Activated T-cell treated with anti-CD3 and anti-CD28 coated beads for 4 hours (primary cell): ENCODE measurements around the gene CCDC80.
"Not testable (repeated sequence)": the region's sequence is repeated elsewhere in the genome, so short reads cannot be mapped to it uniquely, and the experiment has no call there.

Source experiments
- DNase-seq: peaks from one replicate; pipeline ENCODE4 v3.0.0-alpha.2; 2020

Gene CCDC80

GRCh38 chr3:112640930-112641801 is at the start of gene CCDC80:
Gene CCDC80, minus strand, starts transcription at chr3:112641143. Its CDS starts 1,238 bp downstream, at chr3:112639905.
- no peak for DNase-seq

- no peak for DNase-seq
These were observed 49.0 kb upstream of the CCDC80 start for GRCh38 chr3:112689989-112690388.

- no peak for DNase-seq
These were observed 48.4 kb upstream of the CCDC80 start for GRCh38 chr3:112689385-112689784.

GRCh38 chr3:112688819-112689218 is 47.9 kb upstream of the CCDC80 start:
- DNase-seq, result no peak

- no peak for DNase-seq
These were observed 47.3 kb upstream of the CCDC80 start for GRCh38 chr3:112688085-112688769.

- DNase-seq, result no peak
These were observed 46.7 kb upstream of the CCDC80 start for GRCh38 chr3:112687616-112688015.

- no peak for DNase-seq
These were observed 46.3 kb upstream of the CCDC80 start for GRCh38 chr3:112687211-112687610.

GRCh38 chr3:112685956-112686799 is 45.2 kb upstream of the CCDC80 start:
- DNase-seq, result no peak

- no peak for DNase-seq
These were observed 44.5 kb upstream of the CCDC80 start for GRCh38 chr3:112685420-112685819.

GRCh38 chr3:112682361-112682760 is 41.4 kb upstream of the CCDC80 start:
- DNase-seq, result no peak

- no peak for DNase-seq
These were observed 40.9 kb upstream of the CCDC80 start for GRCh38 chr3:112681822-112682325.

- peak; percentile 72 for DNase-seq
These were observed 35.8 kb upstream of the CCDC80 start for GRCh38 chr3:112676659-112677234.

- DNase-seq, result no peak
These were observed 35.1 kb upstream of the CCDC80 start for GRCh38 chr3:112675943-112676535.

GRCh38 chr3:112675349-112675748 is 34.4 kb upstream of the CCDC80 start:
- DNase-seq, result no peak

- no peak for DNase-seq
These were observed 32.0 kb upstream of the CCDC80 start for GRCh38 chr3:112672716-112673541.

GRCh38 chr3:112671930-112672715 is 31.2 kb upstream of the CCDC80 start:
- no peak for DNase-seq

- DNase-seq, result no peak
These were observed 29.9 kb upstream of the CCDC80 start for GRCh38 chr3:112670824-112671223.

GRCh38 chr3:112667599-112667998 is 26.7 kb upstream of the CCDC80 start:
- no peak for DNase-seq

GRCh38 chr3:112665009-112665408 is 24.1 kb upstream of the CCDC80 start:
- not testable (repeated sequence) for DNase-seq

- no peak for DNase-seq
These were observed 15.1 kb upstream of the CCDC80 start for GRCh38 chr3:112656043-112656442.
